Nephron (organoid): ENCODE data around the gene TMEM240.

Source experiments
- H3K27ac Mint-ChIP-seq, 3 experiments: 2 replicates each; pipeline ENCODE4 v1.8.0; 2020; ENCODE audit warnings: mixed read lengths in 3 of 3, mild to moderate bottlenecking in 2 of 3, moderate library complexity in 1 of 3
- H3K27me3 Mint-ChIP-seq: 2 replicates; pipeline ENCODE4 v1.8.0; 2021; ENCODE audit warnings: low read depth, mild to moderate bottlenecking, moderate library complexity, mixed read lengths
- H3K36me3 Mint-ChIP-seq: 2 replicates; pipeline ENCODE4 v1.8.0; 2020; ENCODE audit warnings: low read depth, mixed read lengths
- H3K4me1 Mint-ChIP-seq: 2 replicates; pipeline ENCODE4 v1.8.0; 2020; ENCODE audit warnings: mixed read lengths
- H3K4me3 Mint-ChIP-seq, 3 experiments: 2 replicates each; pipeline ENCODE4 v1.8.0; 2020; ENCODE audit warnings: mild to moderate bottlenecking in 3 of 3, mixed read lengths in 3 of 3, moderate library complexity in 2 of 3
- H3K9me3 Mint-ChIP-seq: 2 replicates; pipeline ENCODE4 v1.8.0; 2020; ENCODE audit warnings: mixed read lengths
- CTCF ChIP-seq, 3 experiments: fragments of 200-600 bp; sonication (generic); IDR thresholded peaks; one replicate each; pipeline ENCODE4 v1.5.0; 2021; ENCODE audit warnings: antibody characterized with exemption in 3 of 3; ENCODE audit not compliant: unreplicated experiment in 3 of 3

TMEM240 gene

GRCh38 chr1:1538334-1538733 lies 2.1 kb downstream of the TMEM240 start:
- peak overlapping the region; percentile 42 to 77 (median 69) for H3K4me3 Mint-ChIP-seq
- H3K36me3 Mint-ChIP-seq, result peaks cover 3% of the 10 kb centered on the region

GRCh38 chr1:1537626-1538250 lies 2.7 kb downstream of the TMEM240 start:
- no peaks in the 10 kb centered on the region for H3K4me1 Mint-ChIP-seq
- peak overlapping the region; percentile 32 to 67 (median 61) for H3K4me3 Mint-ChIP-seq
- H3K27ac Mint-ChIP-seq, result no peak overlapping the region
- H3K36me3 Mint-ChIP-seq, result peaks cover 6% of the 10 kb centered on the region
- H3K27me3 Mint-ChIP-seq, result no peaks in the 10 kb centered on the region
- no peaks in the 10 kb centered on the region for H3K9me3 Mint-ChIP-seq
- TF ChIP-seq CTCF (IDR thresholded peaks at IDR 0.05; ENCODE audit: unreplicated experiment in 3 of 3), result no peak

More at GRCh38 chr1:1538334-1538733, 2.1 kb downstream of the TMEM240 start:
- Mint-ChIP-seq H3K4me1 (no peaks in the 10 kb centered on the region), H3K27me3 (no peaks in the 10 kb centered on the region), H3K27ac (peak overlapping the region in 2 of 3 experiments; percentile 17 to 19), H3K9me3 (no peaks in the 10 kb centered on the region)
- TF ChIP-seq CTCF (IDR thresholded peaks at IDR 0.05; ENCODE audit: unreplicated experiment in 3 of 3), result no peak

- no peaks in the 10 kb centered on the region for H3K4me1 Mint-ChIP-seq
- peaks cover 10% of the 10 kb centered on the region for H3K36me3 Mint-ChIP-seq
- H3K9me3 Mint-ChIP-seq, result peaks cover 2% of the 10 kb centered on the region
- no peaks in the 10 kb centered on the region for H3K27me3 Mint-ChIP-seq
- TF ChIP-seq CTCF (IDR thresholded peaks at IDR 0.05; ENCODE audit: unreplicated experiment in 3 of 3), result no peak
- peak overlapping the region in 2 of 3 experiments; percentile 10 to 50 for H3K4me3 Mint-ChIP-seq
- H3K27ac Mint-ChIP-seq, result no peak overlapping the region
These were observed 3.4 kb downstream of the TMEM240 start for GRCh38 chr1:1536938-1537546.

DNA sequence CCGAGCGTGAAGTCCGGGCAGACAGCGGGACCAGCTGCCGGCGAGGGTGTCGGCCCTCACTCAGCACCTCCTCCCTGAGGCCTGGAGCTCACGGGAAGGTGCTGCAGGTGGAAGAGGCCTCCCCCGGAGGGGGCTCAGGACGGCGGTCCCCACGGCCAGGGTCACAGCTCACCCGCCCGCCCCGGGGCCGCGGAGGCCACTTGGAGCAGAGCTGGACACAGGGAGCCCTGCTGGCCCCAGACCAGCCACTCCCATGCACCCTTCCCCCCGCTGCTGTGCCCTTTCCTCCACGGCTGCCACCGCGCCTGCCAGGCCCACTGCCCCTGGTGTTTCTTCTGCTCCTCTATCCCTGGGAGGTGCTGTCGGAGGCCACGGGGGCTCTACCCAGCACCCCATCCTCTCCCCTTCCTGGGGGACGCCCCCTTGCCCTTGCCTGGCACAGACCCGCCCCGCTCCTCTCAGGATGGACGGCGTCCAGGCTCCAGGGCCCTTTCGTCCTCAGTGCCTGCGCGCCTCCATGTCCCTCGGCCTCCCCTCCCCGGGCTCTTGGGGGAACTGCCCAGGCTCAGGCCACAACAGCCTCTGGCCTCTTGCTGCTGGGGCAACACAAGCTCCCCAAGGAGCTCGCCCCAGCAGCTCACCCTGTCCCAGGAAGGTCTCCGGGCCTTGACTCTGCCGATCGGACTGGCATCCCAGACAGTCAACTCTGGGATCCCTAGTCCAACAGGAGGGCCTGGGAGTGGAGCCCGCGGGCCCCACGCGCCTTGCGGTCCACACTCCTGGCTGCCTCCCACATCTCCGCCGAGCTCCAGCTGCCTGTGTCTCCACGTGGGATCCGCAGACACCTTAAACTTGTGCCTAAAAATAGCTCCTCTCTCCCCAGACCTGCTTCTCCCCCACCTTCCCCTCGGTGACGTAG lies 4.1 kb downstream of the TMEM240 start:
- peak overlapping the region in 2 of 3 experiments; percentile 10 to 50 for H3K4me3 Mint-ChIP-seq
- no peaks in the 10 kb centered on the region for H3K4me1 Mint-ChIP-seq
- no peak overlapping the region for H3K27ac Mint-ChIP-seq
- peaks cover 15% of the 10 kb centered on the region for H3K36me3 Mint-ChIP-seq
- no peaks in the 10 kb centered on the region for H3K27me3 Mint-ChIP-seq
- peaks cover 5% of the 10 kb centered on the region for H3K9me3 Mint-ChIP-seq
- TF ChIP-seq CTCF (IDR thresholded peaks at IDR 0.05; ENCODE audit: unreplicated experiment in 3 of 3), result no peak

GRCh38 chr1:1535201-1536018 lies 5.0 kb downstream of the TMEM240 start:
- H3K27me3 Mint-ChIP-seq, result no peaks in the 10 kb centered on the region

More at GRCh38 chr1:1535201-1536018, 5.0 kb downstream of the TMEM240 start:
- H3K36me3 Mint-ChIP-seq, result peaks cover 21% of the 10 kb centered on the region
- no peak overlapping the region for H3K4me3 Mint-ChIP-seq
- peaks cover 8% of the 10 kb centered on the region for H3K9me3 Mint-ChIP-seq
- TF ChIP-seq CTCF (IDR thresholded peaks at IDR 0.05; ENCODE audit: unreplicated experiment in 3 of 3), result no peak
- H3K4me1 Mint-ChIP-seq, result no peaks in the 10 kb centered on the region
- no peak overlapping the region for H3K27ac Mint-ChIP-seq
